SU-DHL-6 (cell line): ENCODE data around the gene KLF4.

Experiments used
- H2AFZ ChIP-seq: fragments of 200-600 bp; sonication (generic); 2 replicates; pipeline ENCODE4 v1.6.1; 2014; ENCODE audit warnings: low read depth, mild to moderate bottlenecking, moderate library complexity, mixed read lengths, antibody characterized with exemption, low read length; ENCODE audit not compliant: severe bottlenecking
- H3F3A ChIP-seq: fragments of 200-600 bp; shearing (Covaris generic); 2 replicates; pipeline ENCODE4 v1.6.0; 2016; ENCODE audit warnings: antibody characterized with exemption, mild to moderate bottlenecking; ENCODE audit not compliant: insufficient read depth
- H3K27ac ChIP-seq: fragments of 200-600 bp; sonication (generic); 2 replicates; pipeline ENCODE4 v1.5.1; 2016; ENCODE audit warnings: low read depth, mild to moderate bottlenecking, low read length, moderate library complexity, mixed read lengths
- H3K27me3 ChIP-seq: fragments of 200-600 bp; sonication (generic), shearing (Covaris generic); 2 replicates; pipeline ENCODE4 v1.6.0; 2014; ENCODE audit warnings: mild to moderate bottlenecking, low read length
- H3K36me3 ChIP-seq: fragments of 200-600 bp; sonication (generic); 2 replicates; pipeline ENCODE4 v1.6.1; 2014; ENCODE audit warnings: mild to moderate bottlenecking, low read length, mixed read lengths
- H3K4me2 ChIP-seq: fragments of 300-600, 200-600 bp; shearing (Covaris generic), sonication (generic); 2 replicates; pipeline ENCODE4 v1.6.0; 2014; ENCODE audit warnings: low read length, low read depth, mild to moderate bottlenecking; ENCODE audit not compliant: poor library complexity, severe bottlenecking
- H3K4me3 ChIP-seq: fragments of 200-600 bp; sonication (generic); 2 replicates; pipeline ENCODE4 v1.5.1; 2014; ENCODE audit warnings: antibody characterized with exemption, low read length, mild to moderate bottlenecking, mixed read lengths; ENCODE audit not compliant: insufficient read depth, poor library complexity, severe bottlenecking
- H3K79me2 ChIP-seq: fragments of 200-600 bp; sonication (generic); 2 replicates; pipeline ENCODE4 v1.6.1; 2014; ENCODE audit warnings: mild to moderate bottlenecking, low read length, moderate library complexity; ENCODE audit not compliant: insufficient read depth
- H3K9ac ChIP-seq: fragments of 200-600 bp; sonication (generic); 2 replicates; pipeline ENCODE4 v1.7.0; 2014; ENCODE audit warnings: mild to moderate bottlenecking, low read length
- H3K9me2 ChIP-seq: fragments of 200-600 bp; sonication (generic); replicated peaks from 2 replicates; pipeline ENCODE4 v1.6.1; 2014; ENCODE audit warnings: low read length; ENCODE audit not compliant: insufficient read depth
- H3K9me3 ChIP-seq: fragments of 200-600 bp; sonication (generic); 2 replicates; pipeline ENCODE4 v1.6.1; 2014; ENCODE audit warnings: low read length, mixed read lengths; ENCODE audit not compliant: insufficient read depth
- H4K20me1 ChIP-seq: fragments of 200-600 bp; sonication (generic); 2 replicates; pipeline ENCODE4 v1.6.1; 2014; ENCODE audit warnings: low read depth, mild to moderate bottlenecking, antibody characterized with exemption, low read length, moderate library complexity, mixed read lengths
- EZH2phosphoT487 ChIP-seq: fragments of 200-600 bp; sonication (generic), shearing (Covaris generic); conservative IDR thresholded peaks from 2 replicates; pipeline ENCODE4 v1.6.1; 2018; ENCODE audit warnings: mild to moderate bottlenecking, antibody characterized with exemption, low read length, moderate library complexity, mixed read lengths
- TF ChIP-seq, protein P1 (sequence below): fragments of 200-600 bp; sonication (generic); IDR thresholded peaks from one replicate; pipeline ENCODE4 v1.5.1; 2017; ENCODE audit warnings: antibody characterized with exemption, mild to moderate bottlenecking, low read length, moderate library complexity; ENCODE audit not compliant: insufficient read depth, poor library complexity, severe bottlenecking

The KLF4 gene

DNA sequence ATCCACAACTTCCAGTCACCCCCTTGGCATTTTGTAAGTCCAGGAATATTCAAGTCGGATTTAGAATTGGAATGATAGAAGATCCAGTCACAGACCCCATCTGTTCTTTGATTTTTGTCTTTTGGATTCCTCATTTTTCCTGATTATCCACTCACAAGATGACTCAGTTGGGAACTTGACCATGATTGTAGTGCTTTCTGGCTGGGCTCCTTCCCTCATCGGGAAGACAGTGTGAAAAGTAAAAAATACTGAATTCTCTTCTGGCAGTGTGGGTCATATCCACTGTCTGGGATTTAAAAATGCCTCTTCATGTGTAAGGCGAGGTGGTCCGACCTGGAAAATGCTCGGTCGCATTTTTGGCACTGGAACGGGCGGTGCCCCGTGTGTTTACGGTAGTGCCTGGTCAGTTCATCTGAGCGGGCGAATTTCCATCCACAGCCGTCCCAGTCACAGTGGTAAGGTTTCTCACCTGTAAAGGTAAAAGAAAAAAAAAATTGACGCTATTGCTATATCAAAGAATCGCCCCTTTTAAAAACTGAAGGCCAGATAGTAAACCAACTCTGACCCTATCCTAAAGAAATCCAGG lies 4.0 kb downstream of the KLF4 start:
- Histone ChIP-seq H3K27me3 (no peaks in the 10 kb centered on the region), H3K4me2 (no peak overlapping the region), H3K36me3 (no peaks in the 10 kb centered on the region), H3K4me3 (no peak overlapping the region), H4K20me1 (no peaks in the 10 kb centered on the region), H3K9ac (no peak overlapping the region), H3K27ac (no peak overlapping the region), H3K9me3 (no peaks in the 10 kb centered on the region), H3K9me2 (no peaks in the 10 kb centered on the region), H2AFZ (no peak overlapping the region), H3K79me2 (no peaks in the 10 kb centered on the region), H3F3A (no peaks in the 10 kb centered on the region)
- TF ChIP-seq, protein P1, sequence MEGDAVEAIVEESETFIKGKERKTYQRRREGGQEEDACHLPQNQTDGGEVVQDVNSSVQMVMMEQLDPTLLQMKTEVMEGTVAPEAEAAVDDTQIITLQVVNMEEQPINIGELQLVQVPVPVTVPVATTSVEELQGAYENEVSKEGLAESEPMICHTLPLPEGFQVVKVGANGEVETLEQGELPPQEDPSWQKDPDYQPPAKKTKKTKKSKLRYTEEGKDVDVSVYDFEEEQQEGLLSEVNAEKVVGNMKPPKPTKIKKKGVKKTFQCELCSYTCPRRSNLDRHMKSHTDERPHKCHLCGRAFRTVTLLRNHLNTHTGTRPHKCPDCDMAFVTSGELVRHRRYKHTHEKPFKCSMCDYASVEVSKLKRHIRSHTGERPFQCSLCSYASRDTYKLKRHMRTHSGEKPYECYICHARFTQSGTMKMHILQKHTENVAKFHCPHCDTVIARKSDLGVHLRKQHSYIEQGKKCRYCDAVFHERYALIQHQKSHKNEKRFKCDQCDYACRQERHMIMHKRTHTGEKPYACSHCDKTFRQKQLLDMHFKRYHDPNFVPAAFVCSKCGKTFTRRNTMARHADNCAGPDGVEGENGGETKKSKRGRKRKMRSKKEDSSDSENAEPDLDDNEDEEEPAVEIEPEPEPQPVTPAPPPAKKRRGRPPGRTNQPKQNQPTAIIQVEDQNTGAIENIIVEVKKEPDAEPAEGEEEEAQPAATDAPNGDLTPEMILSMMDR = no peak
- no peak for TF ChIP-seq EZH2phosphoT487

DNA sequence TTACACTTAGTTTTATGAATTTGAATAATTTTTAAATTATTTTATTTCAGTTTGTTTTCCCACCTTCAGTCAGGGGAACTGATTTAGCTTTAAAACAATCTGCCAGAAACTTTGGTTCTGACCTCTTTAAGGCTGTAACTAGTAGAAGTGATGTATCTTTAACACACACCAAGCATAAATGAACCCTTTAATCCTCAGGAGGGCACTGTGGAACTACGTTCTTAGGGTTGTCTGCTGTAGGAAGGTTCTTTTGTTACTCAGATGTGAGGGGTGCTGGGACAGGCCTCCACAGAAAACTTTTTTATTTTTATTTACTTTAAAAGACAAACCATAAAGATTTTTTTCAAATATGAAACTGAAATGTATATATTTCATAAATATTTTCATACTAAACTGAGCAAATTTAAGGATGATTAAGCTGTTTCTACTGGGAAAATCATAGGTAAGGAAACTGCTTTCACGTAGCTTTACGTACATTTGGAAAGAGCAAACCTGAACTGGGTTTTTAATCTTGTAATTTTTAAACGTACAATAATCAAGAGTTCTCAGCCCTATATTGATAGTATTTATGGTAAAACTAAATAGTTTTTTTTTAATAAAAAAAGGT lies 5.3 kb downstream of the KLF4 start:
- no peak overlapping the region for H2AFZ ChIP-seq
- no peaks in the 10 kb centered on the region for H3K79me2 ChIP-seq
- H4K20me1 ChIP-seq = no peaks in the 10 kb centered on the region
- H3K36me3 ChIP-seq = no peaks in the 10 kb centered on the region
- H3F3A ChIP-seq = no peaks in the 10 kb centered on the region
- H3K9me2 ChIP-seq = no peaks in the 10 kb centered on the region
- no peak overlapping the region for H3K9ac ChIP-seq
- H3K9me3 ChIP-seq = no peaks in the 10 kb centered on the region
- H3K4me2 ChIP-seq = no peak overlapping the region
- no peaks in the 10 kb centered on the region for H3K27me3 ChIP-seq
- TF ChIP-seq, protein P1 = no peak
- no peak for TF ChIP-seq EZH2phosphoT487
- no peak overlapping the region for H3K27ac ChIP-seq
- no peak overlapping the region for H3K4me3 ChIP-seq

DNA sequence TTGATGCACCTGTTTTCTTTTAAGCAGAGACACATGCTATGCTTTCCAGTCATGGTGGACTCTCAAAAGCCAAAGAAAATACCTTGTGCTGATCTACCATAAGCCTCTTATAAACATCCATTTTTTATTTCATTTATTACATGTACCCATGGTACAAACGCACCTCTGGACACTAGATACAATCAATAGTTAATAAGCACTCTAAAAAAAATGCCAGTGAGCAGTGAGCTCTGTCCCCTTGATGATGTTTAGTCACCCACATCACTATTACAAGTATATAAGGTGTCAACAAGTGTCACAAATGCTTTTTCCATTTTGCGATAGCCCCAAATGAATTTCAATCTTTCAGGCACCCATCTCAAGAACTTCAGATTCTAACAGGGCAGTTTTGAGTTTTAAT lies 5.9 kb downstream of the KLF4 start:
- H3K79me2 ChIP-seq = no peaks in the 10 kb centered on the region
- H3K36me3 ChIP-seq = no peaks in the 10 kb centered on the region
- no peak overlapping the region for H3K27ac ChIP-seq
- H3K9me3 ChIP-seq = no peaks in the 10 kb centered on the region
- TF ChIP-seq EZH2phosphoT487 = no peak
- TF ChIP-seq, protein P1 = no peak
- no peaks in the 10 kb centered on the region for H3F3A ChIP-seq
- H4K20me1 ChIP-seq = no peaks in the 10 kb centered on the region
- H3K9me2 ChIP-seq = no peaks in the 10 kb centered on the region
- no peak overlapping the region for H2AFZ ChIP-seq
- H3K4me2 ChIP-seq = no peak overlapping the region
- no peak overlapping the region for H3K9ac ChIP-seq
- H3K27me3 ChIP-seq = no peaks in the 10 kb centered on the region
- no peak overlapping the region for H3K4me3 ChIP-seq
